Measurements from ENCODE around the gene ATP1B1. TPM values are rescaled to one million over a fixed set of nuclear protein-coding genes. Genes with fewer than 3 reads are reported as not detected.

ATP1B1 gene
- 1 to 10 TPM; 1.4 to 1.8 TPM for total RNA-seq
- under 1 TPM; 0.62 to 0.97 (median 0.66) TPM for polyA plus RNA-seq
- 2.0 to 38.5 (median 4.4) reads per million in 6 experiments for total RNA-seq

GRCh38 chr1:169106095-169106920 is at the start of gene ATP1B1:
Gene ATP1B1 (plus strand): TSS chr1:169106690. CDS start chr1:169106830, 140 bp downstream.
- peak; percentile 91 to 92 for ATAC-seq
- H3K4me1 Mint-ChIP-seq: peaks cover 18 to 46% (median 42%) of the 10 kb centered on the region in 4 donors
- POLR2A ChIA-PET: interaction anchor here (0.7 kb wide), 1 partner anchor 63 kb away, joined by 3 read pairs; no protein-coding TSS in a partner anchor
- peaks cover 0 to 12% (median 0%) of the 10 kb centered on the region in 5 donors for H3K27me3 Mint-ChIP-seq
- no peaks in the 10 kb centered on the region for H3K9me3 Mint-ChIP-seq
- peak; percentile 67 to 85 (median 80) for DNase-seq
- peak within 1 kb of the TSS; percentile 10 to 86 (median 70) for H3K27ac Mint-ChIP-seq
- H3K36me3 Mint-ChIP-seq: no peaks in the 10 kb centered on the region
- peak within 1 kb of the TSS; percentile 79 to 94 (median 88) for H3K4me3 Mint-ChIP-seq

GRCh38 chr1:169059421-169059820 is 47.1 kb upstream of the ATP1B1 start:
- Mint-ChIP-seq H3K9me3 (peaks cover 0 to 26% (median 2%) of the 10 kb centered on the region in 9 donors), H3K27ac (no peak overlapping the region), H3K4me1 (peaks cover 0 to 12% (median 3%) of the 10 kb centered on the region in 4 donors), H3K36me3 (peaks cover 0 to 6% (median 0%) of the 10 kb centered on the region in 3 donors), H3K27me3 (peaks cover 0 to 8% (median 0%) of the 10 kb centered on the region in 5 donors), H3K4me3 (no peak overlapping the region)
- ATAC-seq (no peak), DNase-seq (no peak)
- POLR2A ChIA-PET: no interaction called here

- Mint-ChIP-seq H3K27ac (no peak overlapping the region), H3K4me3 (no peak overlapping the region), H3K27me3 (peaks cover 0 to 8% (median 0%) of the 10 kb centered on the region in 5 donors), H3K36me3 (peaks cover 0 to 6% (median 0%) of the 10 kb centered on the region in 3 donors), H3K9me3 (peaks cover 0 to 29% (median 2%) of the 10 kb centered on the region in 9 donors), H3K4me1 (peaks cover 0 to 12% (median 3%) of the 10 kb centered on the region in 4 donors)
- ATAC-seq (no peak), DNase-seq (no peak)
- POLR2A ChIA-PET: no interaction called here
Observed at GRCh38 chr1:169060043-169060722, 46.3 kb upstream of the ATP1B1 start.

GRCh38 chr1:169060919-169061639 is 45.4 kb upstream of the ATP1B1 start:
- no peak overlapping the region for H3K4me3 Mint-ChIP-seq
- H3K4me1 Mint-ChIP-seq: peaks cover 0 to 12% (median 3%) of the 10 kb centered on the region in 4 donors
- peaks cover 0 to 6% (median 0%) of the 10 kb centered on the region in 3 donors for H3K36me3 Mint-ChIP-seq
- POLR2A ChIA-PET: no interaction called here
- DNase-seq (no peak), ATAC-seq (no peak)
- H3K27me3 Mint-ChIP-seq: peaks cover 0 to 4% (median 0%) of the 10 kb centered on the region in 5 donors
- peak overlapping the region in 1 of 10 donors; percentile 51 for H3K27ac Mint-ChIP-seq
- peaks cover 0 to 37% (median 2%) of the 10 kb centered on the region in 9 donors for H3K9me3 Mint-ChIP-seq

GRCh38 chr1:169062152-169062551 is 44.3 kb upstream of the ATP1B1 start:
- peaks cover 0 to 9% (median 7%) of the 10 kb centered on the region in 3 donors for H3K36me3 Mint-ChIP-seq
- peaks cover 0 to 12% (median 3%) of the 10 kb centered on the region in 4 donors for H3K4me1 Mint-ChIP-seq
- DNase-seq (no peak), ATAC-seq (no peak)
- H3K27me3 Mint-ChIP-seq: peaks cover 0 to 1% (median 0%) of the 10 kb centered on the region in 5 donors
- H3K27ac Mint-ChIP-seq: no peak overlapping the region
- peaks cover 0 to 44% (median 7%) of the 10 kb centered on the region in 9 donors for H3K9me3 Mint-ChIP-seq
- POLR2A ChIA-PET: no interaction called here
- no peak overlapping the region for H3K4me3 Mint-ChIP-seq

GRCh38 chr1:169064103-169064502 is 42.4 kb upstream of the ATP1B1 start:
- DNase-seq (no peak), ATAC-seq (no peak)
- POLR2A ChIA-PET: no interaction called here
- Mint-ChIP-seq H3K27ac (no peak overlapping the region), H3K27me3 (no peaks in the 10 kb centered on the region), H3K4me3 (no peak overlapping the region), H3K4me1 (peaks cover 0 to 12% (median 3%) of the 10 kb centered on the region in 4 donors), H3K36me3 (peaks cover 0 to 15% (median 9%) of the 10 kb centered on the region in 3 donors), H3K9me3 (peaks cover 0 to 57% (median 10%) of the 10 kb centered on the region in 9 donors)

- DNase-seq (no peak), ATAC-seq (no peak)
- Mint-ChIP-seq H3K27ac (no peak overlapping the region), H3K4me1 (peaks cover 0 to 2% (median 0%) of the 10 kb centered on the region in 4 donors), H3K4me3 (no peak overlapping the region), H3K36me3 (peaks cover 0 to 15% (median 2%) of the 10 kb centered on the region in 3 donors), H3K9me3 (peaks cover 0 to 25% (median 9%) of the 10 kb centered on the region in 9 donors), H3K27me3 (peaks cover 0 to 7% (median 4%) of the 10 kb centered on the region in 5 donors)
- POLR2A ChIA-PET: no interaction called here
Observed at GRCh38 chr1:169070547-169070946, 35.9 kb upstream of the ATP1B1 start.

- Mint-ChIP-seq H3K4me3 (no peak overlapping the region), H3K9me3 (peaks cover 0 to 20% (median 9%) of the 10 kb centered on the region in 9 donors), H3K4me1 (peaks cover 0 to 2% (median 0%) of the 10 kb centered on the region in 4 donors), H3K36me3 (peaks cover 0 to 15% (median 2%) of the 10 kb centered on the region in 3 donors), H3K27ac (no peak overlapping the region), H3K27me3 (peaks cover 0 to 7% (median 4%) of the 10 kb centered on the region in 5 donors)
- ATAC-seq (no peak), DNase-seq (no peak)
- POLR2A ChIA-PET: no interaction called here
Observed at GRCh38 chr1:169070958-169071357, 35.5 kb upstream of the ATP1B1 start.

- Mint-ChIP-seq H3K27me3 (peaks cover 0 to 7% (median 4%) of the 10 kb centered on the region in 5 donors), H3K36me3 (no peaks in the 10 kb centered on the region), H3K9me3 (peaks cover 0 to 5% (median 0%) of the 10 kb centered on the region in 9 donors), H3K27ac (peak overlapping the region in 2 of 10 donors; percentile 11 to 19), H3K4me1 (peaks cover 0 to 2% (median 0%) of the 10 kb centered on the region in 4 donors), H3K4me3 (no peak overlapping the region)
- POLR2A ChIA-PET: no interaction called here
- DNase-seq (no peak), ATAC-seq (no peak)
Observed at GRCh38 chr1:169072945-169073725, 33.4 kb upstream of the ATP1B1 start.

GRCh38 chr1:169078163-169078883 is 28.2 kb upstream of the ATP1B1 start:
- no peak overlapping the region for H3K27ac Mint-ChIP-seq
- POLR2A ChIA-PET: no interaction called here

GRCh38 chr1:169081503-169082123 is 24.9 kb upstream of the ATP1B1 start:
- Mint-ChIP-seq H3K27me3 (no peaks in the 10 kb centered on the region), H3K9me3 (no peaks in the 10 kb centered on the region), H3K36me3 (no peaks in the 10 kb centered on the region), H3K4me1 (peaks cover 0 to 1% (median under 1%) of the 10 kb centered on the region in 4 donors), H3K27ac (peak overlapping the region in 1 of 10 donors; percentile 49), H3K4me3 (no peak overlapping the region)
- DNase-seq: no peak
- POLR2A ChIA-PET: no interaction called here
- ATAC-seq: no peak

More at GRCh38 chr1:169078163-169078883, 28.2 kb upstream of the ATP1B1 start:
- Mint-ChIP-seq H3K36me3 (no peaks in the 10 kb centered on the region), H3K4me1 (no peaks in the 10 kb centered on the region), H3K4me3 (no peak overlapping the region), H3K9me3 (no peaks in the 10 kb centered on the region), H3K27me3 (peaks cover 0 to 1% (median 0%) of the 10 kb centered on the region in 5 donors)
- DNase-seq: no peak
- no peak for ATAC-seq
